Measurements from ENCODE around the gene ZNF487.

ZNF487 gene

DNA sequence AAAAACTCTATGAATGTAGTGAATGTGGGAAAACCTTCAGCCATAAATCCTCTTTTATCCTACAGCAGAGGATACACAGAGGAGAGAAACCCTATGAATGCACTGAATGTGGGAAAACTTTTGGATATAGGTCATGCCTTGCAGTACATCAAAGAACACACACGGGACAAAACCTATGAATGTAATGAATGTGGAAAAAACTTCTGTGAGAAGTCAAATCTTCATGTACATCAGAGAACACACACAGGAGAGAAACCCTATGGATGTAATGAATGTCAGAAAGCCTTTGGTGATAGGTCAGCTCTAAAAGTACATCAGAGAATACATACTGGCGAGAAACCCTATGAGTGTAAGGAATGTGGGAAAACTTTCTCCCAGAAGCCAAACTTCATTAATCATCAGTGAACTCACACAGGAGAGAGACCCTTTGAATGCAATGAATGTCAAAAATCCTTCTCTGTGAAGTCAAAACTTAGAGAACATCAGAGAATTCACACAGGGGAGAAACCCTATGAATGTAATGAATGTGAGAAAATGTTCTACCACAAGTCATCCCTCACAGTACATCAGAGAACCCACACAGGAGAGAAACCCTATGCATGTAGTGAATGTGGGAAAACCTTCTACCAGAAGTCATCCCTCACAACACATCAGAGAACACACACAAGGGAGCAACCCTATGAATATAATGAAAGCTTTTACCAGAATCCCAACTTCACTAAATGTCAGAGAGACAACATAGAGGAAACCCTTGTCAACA lies 45.6 kb downstream of the ZNF487 start:
- no peak overlapping the region for H3K9ac ChIP-seq (ENCODE audit: low read depth, low read length)
- no peak overlapping the region for H3K4me3 ChIP-seq (ENCODE audit: low read depth, low read length)
- no peaks in the 10 kb centered on the region for H3K4me1 ChIP-seq (ENCODE audit: control insufficient read depth, insufficient read depth, low read length)
- H3K9me3 ChIP-seq (ENCODE audit: control insufficient read depth, insufficient read depth, low read length) = no peaks in the 10 kb centered on the region
- no peaks in the 10 kb centered on the region for H3K36me3 ChIP-seq (ENCODE audit: control insufficient read depth, insufficient read depth, low read length)
- H3K27me3 ChIP-seq (ENCODE audit: control insufficient read depth, insufficient read depth, low read length) = no peaks in the 10 kb centered on the region

DNA sequence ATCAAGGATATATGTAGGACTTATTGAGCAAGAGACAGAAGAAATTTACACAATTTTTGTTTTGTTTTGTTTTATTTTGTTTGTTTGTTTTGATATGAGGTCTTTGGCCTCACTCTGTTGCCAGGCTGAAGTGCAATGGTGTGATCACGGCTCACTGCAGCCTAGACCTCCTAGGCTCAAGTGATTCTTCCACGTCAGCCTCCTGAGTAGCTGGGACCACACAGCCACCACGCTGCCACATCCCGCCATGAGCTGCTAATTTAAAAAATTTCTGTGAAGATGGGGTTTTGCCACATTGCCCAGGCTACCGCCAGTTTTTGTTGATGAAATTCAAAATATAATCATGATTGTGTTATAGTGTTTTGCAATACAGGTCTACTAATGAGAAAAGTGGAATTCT lies 54.9 kb downstream of the ZNF487 start:
- Histone ChIP-seq H3K27me3 (ENCODE audit: control insufficient read depth, insufficient read depth, low read length) (no peaks in the 10 kb centered on the region), H3K9ac (ENCODE audit: low read depth, low read length) (no peak overlapping the region), H3K36me3 (ENCODE audit: control insufficient read depth, insufficient read depth, low read length) (no peaks in the 10 kb centered on the region), H3K9me3 (ENCODE audit: control insufficient read depth, insufficient read depth, low read length) (no peaks in the 10 kb centered on the region), H3K4me1 (ENCODE audit: control insufficient read depth, insufficient read depth, low read length) (no peaks in the 10 kb centered on the region), H3K4me3 (ENCODE audit: low read depth, low read length) (no peak overlapping the region)

DNA sequence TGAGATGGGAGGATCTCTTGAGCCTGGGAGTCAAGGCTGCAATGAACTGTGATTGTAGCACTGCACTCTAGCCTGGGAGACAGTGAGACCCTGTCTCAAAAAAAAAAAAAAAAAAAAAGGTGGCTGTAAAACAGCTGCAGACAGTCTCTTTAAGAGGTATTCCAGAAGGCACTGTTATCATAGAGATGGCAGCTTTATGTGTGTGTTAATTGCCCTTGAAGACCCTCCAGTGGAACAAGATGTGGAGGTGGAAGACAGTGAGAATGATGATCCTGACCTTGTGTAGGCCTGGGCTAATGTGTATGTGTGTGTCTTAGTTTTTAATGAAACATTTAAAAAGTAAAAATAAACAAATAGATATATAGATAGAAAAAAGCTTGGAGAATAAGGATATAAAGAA lies 66.0 kb downstream of the ZNF487 start:
- Histone ChIP-seq H3K9ac (ENCODE audit: low read depth, low read length) (no peak overlapping the region), H3K4me3 (ENCODE audit: low read depth, low read length) (no peak overlapping the region), H3K36me3 (ENCODE audit: control insufficient read depth, insufficient read depth, low read length) (no peaks in the 10 kb centered on the region), H3K9me3 (ENCODE audit: control insufficient read depth, insufficient read depth, low read length) (peaks cover 8% of the 10 kb centered on the region), H3K27me3 (ENCODE audit: control insufficient read depth, insufficient read depth, low read length) (no peaks in the 10 kb centered on the region), H3K4me1 (ENCODE audit: control insufficient read depth, insufficient read depth, low read length) (no peaks in the 10 kb centered on the region)

DNA sequence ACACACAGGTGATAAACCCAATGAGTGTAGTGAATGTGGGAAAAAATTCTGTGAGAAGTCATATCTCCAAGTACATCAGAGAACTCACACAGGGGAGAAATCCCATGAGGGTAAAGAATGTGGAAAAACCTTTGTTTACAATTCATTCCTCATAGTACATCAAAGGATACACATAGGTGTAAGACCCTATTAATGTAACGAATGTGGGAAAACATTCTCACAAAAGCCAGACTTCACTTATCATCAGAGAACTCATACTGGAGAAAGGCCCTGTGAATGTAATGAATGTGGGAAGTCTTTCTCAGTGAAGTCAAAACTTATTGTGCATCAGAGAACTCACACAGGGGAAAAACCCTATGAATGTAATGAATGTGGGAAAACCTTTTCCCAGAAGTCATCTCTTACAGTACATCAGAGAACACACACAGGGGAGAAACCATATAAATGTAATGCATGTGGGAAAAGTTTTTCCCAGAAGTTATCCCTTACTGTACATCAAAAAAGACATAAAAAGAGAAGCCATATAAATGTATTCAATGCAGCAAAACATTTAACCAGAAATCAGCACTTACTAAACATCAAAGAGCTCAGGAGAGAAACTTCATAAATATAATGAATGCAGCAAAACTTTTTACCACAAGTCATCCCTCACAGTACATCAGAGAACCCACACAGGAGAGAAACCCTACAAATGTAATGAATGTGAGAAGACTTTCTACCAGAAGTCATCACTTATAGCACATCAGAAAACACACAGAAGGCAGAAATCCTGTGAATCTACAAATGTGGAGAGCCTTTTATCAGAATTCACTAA lies 87.7 kb downstream of the ZNF487 start:
- H3K9me3 ChIP-seq (ENCODE audit: control insufficient read depth, insufficient read depth, low read length) = peaks cover 16% of the 10 kb centered on the region
- H3K4me1 ChIP-seq (ENCODE audit: control insufficient read depth, insufficient read depth, low read length) = no peaks in the 10 kb centered on the region
- H3K4me3 ChIP-seq (ENCODE audit: low read depth, low read length) = no peak overlapping the region
- H3K9ac ChIP-seq (ENCODE audit: low read depth, low read length) = no peak overlapping the region
- H3K36me3 ChIP-seq (ENCODE audit: control insufficient read depth, insufficient read depth, low read length) = no peaks in the 10 kb centered on the region
- no peaks in the 10 kb centered on the region for H3K27me3 ChIP-seq (ENCODE audit: control insufficient read depth, insufficient read depth, low read length)

Data from iPS-15b (cell line).